HTR-8/SVneo (cell line): ENCODE results near the gene ZNF229.
A peak's percentile ranks its signal among the peaks of the same experiment; 100 is the strongest.
"Not testable (repeated sequence)": the region's sequence is repeated elsewhere in the genome, so short reads cannot be mapped to it uniquely, and the experiment has no call there.

Source experiments
- DNase-seq: peaks from one replicate; pipeline ENCODE4 v3.0.0; 2011; ENCODE audit warnings: low spot score, mixed read lengths; ENCODE audit not compliant: insufficient read length
- FAIRE-seq: peaks from 2 replicates; lab custom pipeline; 2011; peaks lifted over from hg19 to GRCh38; lab: Jason Lieb, UNC

Gene ZNF229

GRCh38 chr19:44447916-44448674, at the start of gene ZNF229:
Gene ZNF229, minus strand, starts transcription at chr19:44448472. Its CDS starts 5,625 bp downstream, at chr19:44442847.
- peak; percentile 92 for DNase-seq
- peak; percentile 98 for FAIRE-seq

- FAIRE-seq (no peak), DNase-seq (no peak)
These were observed 48.4 kb upstream of the ZNF229 start for GRCh38 chr19:44496711-44497110.

GRCh38 chr19:44476559-44477408, 28.5 kb upstream of the ZNF229 start:
- no peak for FAIRE-seq
- DNase-seq, result no peak

- DNase-seq, FAIRE-seq: not testable (repeated sequence)
These were observed 20.5 kb upstream of the ZNF229 start for GRCh38 chr19:44468730-44469129.

GRCh38 chr19:44462600-44463286, 14.5 kb upstream of the ZNF229 start:
- FAIRE-seq, result not testable (repeated sequence)

GRCh38 chr19:44456016-44456415, 7.7 kb upstream of the ZNF229 start:
- not testable (repeated sequence) for FAIRE-seq

More at GRCh38 chr19:44462600-44463286, 14.5 kb upstream of the ZNF229 start:
- not testable (repeated sequence) for DNase-seq

GRCh38 chr19:44455100-44455499, 6.8 kb upstream of the ZNF229 start:
- DNase-seq, result no peak
- no peak for FAIRE-seq

More at GRCh38 chr19:44456016-44456415, 7.7 kb upstream of the ZNF229 start:
- DNase-seq, result not testable (repeated sequence)

- no peak for FAIRE-seq
- DNase-seq, result no peak
These were observed 4.1 kb upstream of the ZNF229 start for GRCh38 chr19:44452367-44452766.

GRCh38 chr19:44451687-44452086, 3.4 kb upstream of the ZNF229 start:
- DNase-seq (no peak), FAIRE-seq (no peak)

GRCh38 chr19:44438441-44438840, 9.8 kb downstream of the ZNF229 start:
- DNase-seq, result no peak
- no peak for FAIRE-seq

- DNase-seq (no peak), FAIRE-seq (no peak)
These were observed 12.8 kb downstream of the ZNF229 start for GRCh38 chr19:44435441-44435840.

- FAIRE-seq, result no peak
- DNase-seq, result no peak
These were observed 17.3 kb downstream of the ZNF229 start for GRCh38 chr19:44430956-44431355.

- not testable (repeated sequence) for DNase-seq, FAIRE-seq
These were observed 32.7 kb downstream of the ZNF229 start for GRCh38 chr19:44415553-44415952.

GRCh38 chr19:44401139-44402115, 46.8 kb downstream of the ZNF229 start, which contains the start of gene ZNF285:
Gene ZNF285, minus strand, starts transcription at chr19:44401608. Its CDS starts 4,395 bp downstream, at chr19:44397213.
- peak; percentile 92 for FAIRE-seq

GRCh38 chr19:44389268-44389667, 59.0 kb downstream of the ZNF229 start:
- DNase-seq, FAIRE-seq: not testable (repeated sequence)

More at GRCh38 chr19:44401139-44402115, 46.8 kb downstream of the ZNF229 start, which contains the start of gene ZNF285:
- DNase-seq, result peak; percentile 93
